HL-60 (cell line): ENCODE data around the gene KLHDC10.

Experiments used
- DNase-seq, 2 experiments: peaks; one replicate each; pipeline ENCODE4 v3.0.0-alpha.2; 2010 to 2020; ENCODE audit warnings: low read depth in 1 of 2, low spot score in 1 of 2
- H3K27ac ChIP-seq: fragments of 250-450 bp; sonication (Bioruptor Pico); replicated peaks from 2 replicates; pipeline ENCODE4 v1.5.1; 2020; ENCODE audit warnings: mild to moderate bottlenecking, moderate library complexity
- H3K27me3 ChIP-seq: fragments of 250-450 bp; sonication (Bioruptor Pico); 2 replicates; pipeline ENCODE4 v1.5.1; 2021; ENCODE audit warnings: mild to moderate bottlenecking, moderate library complexity; ENCODE audit not compliant: insufficient read depth, poor library complexity, severe bottlenecking
- H3K4me3 ChIP-seq: replicated peaks from 2 replicates; pipeline ENCODE4 v1.5.1; 2011; ENCODE audit warnings: mild to moderate bottlenecking, control low read depth, low read length; ENCODE audit not compliant: insufficient read depth
- GABPA ChIP-seq: IDR thresholded peaks from 2 replicates; pipeline ENCODE4 v1.6.1; 2012; ENCODE audit warnings: low read depth
- POLR2AphosphoS5 ChIP-seq: IDR thresholded peaks from 2 replicates; pipeline ENCODE4 v1.6.1; 2012; ENCODE audit warnings: low read depth
- REST ChIP-seq: IDR thresholded peaks from 2 replicates; pipeline ENCODE4 v1.6.1; 2012; ENCODE audit warnings: low read depth; ENCODE audit not compliant: insufficient replicate concordance
- SPI1 ChIP-seq: IDR thresholded peaks from 2 replicates; pipeline ENCODE4 v1.6.1; 2012; ENCODE audit warnings: low read depth, mild to moderate bottlenecking, borderline replicate concordance
- TF ChIP-seq, protein P1 (sequence below): IDR thresholded peaks from one replicate; pipeline ENCODE4 v1.5.1; 2011; ENCODE audit warnings: low read length, control low read depth, inconsistent platforms; ENCODE audit not compliant: insufficient read depth

KLHDC10 gene

GRCh38 chr7:130157700-130158099, 87.4 kb downstream of the KLHDC10 start:
- H3K4me3 ChIP-seq = no peak overlapping the region
- H3K27me3 ChIP-seq = no peaks in the 10 kb centered on the region
- DNase-seq = no peak
- no peak for TF ChIP-seq SPI1
- TF ChIP-seq GABPA = no peak
- no peak for TF ChIP-seq REST
- TF ChIP-seq, protein P1, sequence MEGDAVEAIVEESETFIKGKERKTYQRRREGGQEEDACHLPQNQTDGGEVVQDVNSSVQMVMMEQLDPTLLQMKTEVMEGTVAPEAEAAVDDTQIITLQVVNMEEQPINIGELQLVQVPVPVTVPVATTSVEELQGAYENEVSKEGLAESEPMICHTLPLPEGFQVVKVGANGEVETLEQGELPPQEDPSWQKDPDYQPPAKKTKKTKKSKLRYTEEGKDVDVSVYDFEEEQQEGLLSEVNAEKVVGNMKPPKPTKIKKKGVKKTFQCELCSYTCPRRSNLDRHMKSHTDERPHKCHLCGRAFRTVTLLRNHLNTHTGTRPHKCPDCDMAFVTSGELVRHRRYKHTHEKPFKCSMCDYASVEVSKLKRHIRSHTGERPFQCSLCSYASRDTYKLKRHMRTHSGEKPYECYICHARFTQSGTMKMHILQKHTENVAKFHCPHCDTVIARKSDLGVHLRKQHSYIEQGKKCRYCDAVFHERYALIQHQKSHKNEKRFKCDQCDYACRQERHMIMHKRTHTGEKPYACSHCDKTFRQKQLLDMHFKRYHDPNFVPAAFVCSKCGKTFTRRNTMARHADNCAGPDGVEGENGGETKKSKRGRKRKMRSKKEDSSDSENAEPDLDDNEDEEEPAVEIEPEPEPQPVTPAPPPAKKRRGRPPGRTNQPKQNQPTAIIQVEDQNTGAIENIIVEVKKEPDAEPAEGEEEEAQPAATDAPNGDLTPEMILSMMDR = no peak
- TF ChIP-seq POLR2AphosphoS5 = no peak
- H3K27ac ChIP-seq = no peak overlapping the region

DNA sequence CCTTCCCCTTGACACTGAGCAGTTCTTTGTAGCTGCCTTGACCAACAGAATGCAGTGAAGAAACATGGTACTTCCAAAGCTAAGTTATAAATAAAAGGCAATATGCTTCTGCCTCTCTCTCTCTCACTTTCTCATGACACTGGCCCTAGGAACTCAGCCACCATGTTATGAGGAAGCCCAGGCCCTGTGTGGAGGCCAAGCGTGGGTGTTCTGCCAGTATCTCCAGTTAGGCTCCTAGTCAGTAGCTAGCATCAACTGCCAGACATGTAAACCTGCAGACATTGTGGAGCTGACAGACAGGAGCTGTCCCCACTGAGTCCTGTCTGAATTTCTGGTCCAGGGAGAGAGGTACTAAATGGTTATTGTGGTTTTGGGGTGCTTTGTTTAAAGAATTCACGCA, 89.7 kb downstream of the KLHDC10 start:
- no peak overlapping the region for H3K27ac ChIP-seq
- no peak for DNase-seq
- no peak overlapping the region for H3K4me3 ChIP-seq
- H3K27me3 ChIP-seq = no peaks in the 10 kb centered on the region
- no peak for TF ChIP-seq GABPA
- no peak for TF ChIP-seq POLR2AphosphoS5
- no peak for TF ChIP-seq SPI1
- TF ChIP-seq, protein P1 = no peak
- TF ChIP-seq REST = no peak

DNA sequence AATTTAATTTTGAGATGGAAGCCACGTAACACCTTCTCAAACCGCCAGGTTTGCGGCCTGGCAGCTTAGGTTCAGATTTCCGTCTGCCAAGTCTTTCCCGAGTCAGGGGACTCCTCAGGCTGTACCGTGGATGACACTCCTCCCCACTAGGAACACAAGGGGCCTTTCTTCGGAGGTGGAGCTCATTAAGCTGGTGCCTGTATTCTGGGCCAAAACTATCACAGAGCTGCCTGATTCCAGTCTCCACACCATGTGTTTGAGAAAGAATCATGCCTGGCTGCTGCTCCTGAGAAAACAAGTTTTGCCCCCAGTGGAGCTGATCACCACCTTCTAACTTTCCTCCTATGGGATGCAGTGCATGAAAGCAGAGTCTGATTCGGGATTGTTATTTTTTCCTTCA, 90.1 kb downstream of the KLHDC10 start:
- Histone ChIP-seq H3K27me3 (no peaks in the 10 kb centered on the region), H3K4me3 (no peak overlapping the region), H3K27ac (no peak overlapping the region)
- DNase-seq = no peak
- TF ChIP-seq SPI1 = no peak
- TF ChIP-seq, protein P1 = no peak
- TF ChIP-seq REST = no peak
- TF ChIP-seq GABPA = no peak
- no peak for TF ChIP-seq POLR2AphosphoS5
